Middle frontal gyrus (tissue), 1 donor: Measurements from ENCODE around the gene SS18L1.

ENCODE experiments used
- DNase-seq: peaks from one replicate; pipeline ENCODE4 v3.0.0-alpha.2; 2015; ENCODE audit warnings: low spot score; ENCODE audit errors: extremely low spot score

Gene SS18L1

GRCh38 chr20:62208795-62209755, 65.5 kb downstream of the SS18L1 start:
- DNase-seq = no peak

DNA sequence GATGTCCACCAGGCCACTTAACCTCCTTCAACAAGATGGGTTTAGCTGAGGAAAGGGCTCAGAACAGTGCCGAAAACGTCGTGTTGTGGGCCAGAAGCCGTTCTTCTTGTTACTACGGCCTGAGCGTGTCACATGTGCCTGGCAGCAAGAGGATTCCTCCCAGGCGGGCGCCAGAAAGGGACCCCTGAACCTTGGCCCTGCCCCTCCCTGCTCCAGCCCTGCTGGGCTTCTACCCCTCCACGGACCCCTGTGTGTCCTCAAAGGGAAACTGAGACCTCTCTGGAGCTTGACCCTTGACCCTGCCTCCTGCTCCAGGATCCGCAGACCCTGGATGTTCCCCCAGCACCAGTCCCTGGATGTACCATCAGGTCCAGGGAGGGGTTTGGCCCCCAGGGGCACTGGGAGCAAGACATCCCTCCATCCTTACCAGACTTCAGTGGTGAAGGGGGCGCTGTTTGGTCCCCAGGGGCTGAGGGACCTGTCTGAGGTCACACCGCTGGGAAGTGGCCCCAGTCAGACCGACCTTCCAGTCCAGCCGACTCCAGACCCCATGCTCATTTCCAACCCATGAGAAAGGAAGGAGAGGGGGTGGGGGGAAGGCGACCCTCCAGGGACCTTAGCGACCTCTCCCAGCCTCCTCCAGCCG, 66.4 kb downstream of the SS18L1 start:
- no peak for DNase-seq

- no peak for DNase-seq
Measured at GRCh38 chr20:62210496-62210855, 66.9 kb downstream of the SS18L1 start.

GRCh38 chr20:62211216-62211615, 67.6 kb downstream of the SS18L1 start:
- DNase-seq = no peak

- no peak for DNase-seq
Measured at GRCh38 chr20:62211769-62212288, 68.3 kb downstream of the SS18L1 start.

- no peak for DNase-seq
Measured at GRCh38 chr20:62212299-62212698, 68.7 kb downstream of the SS18L1 start.

DNA sequence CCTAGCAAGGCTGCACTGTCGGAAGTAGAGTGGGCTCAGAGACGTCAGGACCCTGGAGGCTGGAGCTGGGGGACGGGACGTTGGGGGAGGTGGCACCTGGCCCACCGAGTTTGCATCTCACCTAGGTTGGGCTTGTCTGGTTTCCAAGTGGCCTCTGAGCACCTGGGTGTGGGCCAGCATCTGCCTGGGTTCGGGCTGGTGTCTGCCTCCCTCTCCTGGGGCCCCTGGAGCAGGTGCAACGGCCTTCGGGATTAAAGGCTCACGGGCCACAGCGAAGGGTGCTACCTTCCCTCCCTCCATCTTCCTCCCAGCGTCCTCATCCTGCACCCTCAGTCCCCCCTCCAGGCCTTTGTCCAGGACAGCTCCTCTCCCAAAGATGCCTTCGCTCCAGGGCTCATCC, 70.5 kb downstream of the SS18L1 start:
- no peak for DNase-seq

GRCh38 chr20:62215020-62215990, 71.7 kb downstream of the SS18L1 start:
- DNase-seq = no peak

- DNase-seq = no peak
Measured at GRCh38 chr20:62215991-62216635, 72.5 kb downstream of the SS18L1 start.

DNA sequence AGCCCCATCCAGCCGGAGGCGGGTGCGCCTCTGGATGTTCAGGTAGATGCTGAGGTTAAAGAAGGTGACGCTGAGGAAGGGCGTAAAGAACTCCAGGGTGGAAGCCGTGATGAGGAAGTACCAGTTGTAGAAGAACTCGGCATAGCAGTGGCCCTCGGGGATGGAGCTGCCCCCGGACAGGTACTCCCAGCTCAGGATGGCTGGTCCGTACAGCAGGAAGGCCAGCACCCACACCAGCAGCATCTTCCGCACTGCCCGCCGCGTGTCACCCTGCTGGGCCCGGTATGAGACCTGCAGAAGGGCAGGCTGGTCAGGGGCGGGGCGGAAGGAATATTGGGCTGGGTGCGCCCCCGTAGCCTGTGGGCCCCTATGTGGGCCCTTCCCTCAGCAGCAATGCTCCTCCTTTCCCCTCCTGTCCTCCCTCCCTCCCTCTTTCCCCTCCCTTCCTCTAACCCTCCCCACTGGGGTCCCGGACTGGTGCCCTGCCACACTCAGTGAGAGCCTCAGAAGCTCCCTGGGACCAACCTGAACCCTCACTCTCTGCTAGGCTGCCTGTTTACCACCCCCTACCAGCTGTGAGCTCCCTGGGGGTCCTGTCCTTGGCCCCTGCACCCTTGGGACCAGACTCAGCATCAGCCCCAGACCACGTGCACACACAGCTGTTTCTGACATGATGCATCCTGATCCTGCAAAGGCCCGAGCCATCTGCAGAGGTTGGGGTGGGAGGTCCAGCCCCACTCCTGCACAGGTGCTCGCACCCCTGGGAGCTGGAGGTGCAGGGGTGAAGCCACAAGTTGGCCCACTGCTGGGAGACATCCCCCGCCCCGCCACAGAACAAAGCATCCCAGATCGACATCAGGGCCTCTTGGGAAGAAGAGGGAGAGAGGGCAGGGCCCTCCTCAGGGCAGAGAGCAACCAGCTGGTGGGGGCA, 73.3 kb downstream of the SS18L1 start:
- no peak for DNase-seq

DNA sequence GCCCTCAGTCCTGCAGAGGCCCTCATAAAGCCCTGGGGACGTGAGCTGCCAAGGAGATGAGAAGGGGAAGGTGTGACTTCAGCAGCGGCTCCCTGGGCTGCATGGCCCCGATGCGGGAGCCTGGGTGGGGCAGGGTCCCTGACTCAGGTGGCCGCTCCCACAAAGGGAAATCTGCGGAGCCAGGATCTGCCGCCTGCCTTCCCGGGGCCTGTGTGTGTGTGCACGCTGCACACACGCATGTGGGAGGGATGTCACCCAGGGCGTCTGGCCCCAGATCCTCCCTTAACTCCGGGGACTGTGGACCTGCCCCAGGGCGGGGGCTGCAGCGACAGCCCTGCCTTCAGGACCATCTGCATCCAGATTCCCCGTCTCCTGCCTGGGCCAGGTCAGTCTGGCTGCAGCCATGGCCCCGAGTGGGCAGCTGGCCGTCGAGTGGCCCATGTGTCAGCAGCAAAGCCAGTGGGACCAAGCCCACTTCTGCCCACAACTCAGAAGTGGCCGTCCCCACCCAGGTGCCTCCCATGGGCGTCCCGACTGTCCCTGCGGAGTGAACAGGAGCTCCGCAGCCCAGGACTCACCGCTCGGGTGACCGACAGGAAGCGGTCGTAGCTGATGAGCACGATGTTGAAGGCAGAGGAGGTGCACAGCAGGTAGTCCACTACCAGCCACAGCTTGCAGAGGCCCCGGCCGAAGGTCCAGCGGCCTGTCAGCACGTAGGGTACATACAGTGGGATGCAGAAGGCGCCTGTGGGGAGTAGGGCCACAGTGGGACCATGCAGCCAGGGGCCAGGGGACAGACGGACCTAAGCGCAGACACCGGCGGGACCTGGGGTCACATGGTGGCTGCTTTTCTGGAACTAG, 74.6 kb downstream of the SS18L1 start:
- DNase-seq = no peak

DNA sequence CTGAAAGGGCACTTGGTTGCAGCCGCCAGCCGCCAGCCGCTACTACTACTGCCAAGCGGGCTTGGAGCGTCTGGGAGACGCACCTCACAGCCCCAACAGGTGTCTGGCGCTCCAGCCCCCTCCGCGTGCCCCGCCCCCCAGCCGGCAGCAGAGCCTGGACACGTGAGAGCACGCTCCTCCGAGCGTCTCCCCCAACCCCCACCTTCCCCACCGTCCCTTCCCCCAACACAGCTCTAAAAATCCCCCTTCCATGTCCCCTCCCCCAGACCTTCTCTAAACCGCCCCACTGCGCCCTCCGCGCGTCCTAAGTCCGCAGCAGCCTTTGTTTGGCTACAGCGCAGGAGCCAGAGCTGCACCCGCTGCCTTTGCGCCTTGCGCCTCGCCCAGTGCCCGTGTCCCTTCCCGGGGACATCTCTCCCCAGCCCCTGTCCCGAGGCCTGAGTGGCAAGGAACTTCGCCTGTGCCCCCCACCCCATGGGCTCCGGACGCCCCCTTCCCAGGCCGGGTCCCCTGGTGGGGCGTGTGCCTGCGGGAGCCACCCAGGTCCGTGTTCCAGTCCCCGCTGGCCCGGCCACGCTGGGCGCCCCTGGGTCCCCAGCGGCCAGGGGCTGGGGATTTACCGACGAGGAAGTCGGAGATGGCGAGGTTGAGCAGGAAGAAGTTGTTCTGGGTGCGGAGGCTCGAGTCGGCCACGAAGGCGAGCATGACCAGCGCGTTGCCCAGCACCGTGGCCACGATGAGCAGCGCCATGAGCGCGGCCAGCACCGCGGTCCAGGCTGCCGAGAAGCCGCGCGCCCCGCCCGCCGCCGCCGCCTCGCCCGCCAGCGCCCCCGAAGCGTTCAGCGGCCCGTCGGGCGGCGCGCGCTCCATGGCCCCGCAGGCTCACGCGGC, 75.8 kb downstream of the SS18L1 start:
- DNase-seq = no peak

- DNase-seq = no peak
Measured at GRCh38 chr20:62219992-62220665, 76.6 kb downstream of the SS18L1 start, which contains the start of gene HRH3. TSS of gene HRH3 (minus strand) at chr20:62220278. CDS start at chr20:62219970, 308 bp downstream.

- no peak for DNase-seq
Measured at GRCh38 chr20:62220666-62221568, 77.3 kb downstream of the SS18L1 start.

- DNase-seq = no peak
Measured at GRCh38 chr20:62222266-62222850, 78.8 kb downstream of the SS18L1 start.

DNA sequence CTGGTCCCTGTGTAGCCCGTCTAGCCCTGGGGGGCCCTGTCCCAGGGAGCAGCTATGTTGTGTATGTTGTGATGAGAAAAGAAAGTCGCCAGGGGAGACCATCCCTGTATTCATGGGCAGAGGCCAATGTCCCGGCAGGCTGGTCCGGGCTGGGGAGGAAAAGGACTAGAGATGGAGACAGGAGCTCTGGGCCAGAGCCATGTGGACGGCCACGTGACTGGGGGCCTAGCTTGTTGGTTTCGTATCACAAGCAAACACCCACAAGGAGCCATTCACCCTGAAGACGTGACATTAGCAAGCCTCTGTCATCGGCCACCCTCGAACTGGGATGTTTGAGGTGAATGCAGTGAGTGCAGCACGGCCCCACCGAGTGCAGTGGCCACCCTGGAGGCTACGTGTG, 79.4 kb downstream of the SS18L1 start:
- DNase-seq = no peak
